SK-N-SH (cell line): ENCODE results near the gene VAPB. TPM values are rescaled to one million over a fixed set of nuclear protein-coding genes. Genes with fewer than 3 reads are reported as not detected.

Experiments used
- CTCF ChIA-PET: fragments of 300-600, 350-600 bp; formaldehyde crosslinking; extraction: SDS; loops from one replicate; lab custom pipeline; 2021; lab: Yijun Ruan, JAX
- POLR2A ChIA-PET: fragments of 350-600 bp; sonication (Branson Sonifier 250); formaldehyde crosslinking; extraction: SDS; loops from one replicate; lab custom pipeline; 2020; ENCODE audit warnings: antibody characterized with exemption, inconsistent platforms; lab: Yijun Ruan, JAX
- DNase-seq: peaks from one replicate; pipeline ENCODE4 v3.0.0; 2012
- H2AFZ ChIP-seq: fragments of 200-600 bp; sonication (generic); 2 replicates; pipeline ENCODE4 v1.8.1; 2016; ENCODE audit warnings: antibody characterized with exemption, mild to moderate bottlenecking, low read depth
- H3F3A ChIP-seq: fragments of 200-600 bp; sonication (generic); replicated peaks from 2 replicates; pipeline ENCODE3; 2016; ENCODE audit warnings: antibody characterized with exemption, mild to moderate bottlenecking; ENCODE audit not compliant: insufficient read depth
- H3K27ac ChIP-seq, 2 experiments: fragments of 200-500 bp in 1 of 2; fragments of 200-600 bp in 1 of 2; sonication (Bioruptor generic) in 1 of 2; sonication (generic), shearing (Covaris generic) in 1 of 2; 2 replicates each; pipeline versions ENCODE4 v1.5.1 to v1.6.1; 2014 to 2016; ENCODE audit warnings: low read depth in 2 of 2, inconsistent platforms in 1 of 2, low read length in 1 of 2, mild to moderate bottlenecking in 1 of 2, mixed read lengths in 1 of 2
- H3K27me3 ChIP-seq: fragments of 200-600 bp; sonication (generic), shearing (Covaris generic); 2 replicates; pipeline ENCODE4 v1.6.1; 2016; ENCODE audit warnings: mixed run types; ENCODE audit not compliant: insufficient read depth
- H3K36me3 ChIP-seq, 2 experiments: fragments of 200-500 bp in 1 of 2; fragments of 200-600 bp in 1 of 2; sonication (Bioruptor generic) in 1 of 2; sonication (generic) in 1 of 2; replicated peaks in 1 of 2; 2 replicates each; pipeline versions ENCODE3 to v1.5.1; 2014 to 2016; ENCODE audit warnings: low read length in 1 of 2, mild to moderate bottlenecking in 1 of 2; ENCODE audit not compliant: insufficient read depth in 2 of 2, control insufficient read depth in 1 of 2
- H3K4me1 ChIP-seq, 2 experiments: fragments of 200-500 bp in 1 of 2; fragments of 200-600 bp in 1 of 2; sonication (Bioruptor generic) in 1 of 2; sonication (generic), shearing (Covaris generic) in 1 of 2; 2 replicates each; pipeline versions ENCODE4 v1.5.1 to v1.6.1; 2014 to 2016; ENCODE audit warnings: low read depth in 1 of 2, low read length in 1 of 2, mixed run types in 1 of 2; ENCODE audit not compliant: insufficient read depth in 2 of 2, control insufficient read depth in 1 of 2
- H3K4me2 ChIP-seq: fragments of 200-600 bp; sonication (generic), shearing (Covaris generic); 2 replicates; pipeline ENCODE4 v1.6.1; 2017; ENCODE audit warnings: mixed run types
- H3K4me3 ChIP-seq, 2 experiments: fragments of 200-500 bp in 1 of 2; fragments of 200-600 bp in 1 of 2; sonication (Bioruptor generic) in 1 of 2; sonication (generic), shearing (Covaris generic) in 1 of 2; 2 replicates each; pipeline versions ENCODE4 v1.5.1 to v1.8.1; 2014 to 2016; ENCODE audit warnings: low read depth in 2 of 2, inconsistent platforms in 1 of 2, low read length in 1 of 2, mild to moderate bottlenecking in 1 of 2, mixed read lengths in 1 of 2, moderate library complexity in 1 of 2
- H3K79me2 ChIP-seq: fragments of 200-600 bp; sonication (generic); 2 replicates; pipeline ENCODE4 v1.8.1; 2017; ENCODE audit warnings: mild to moderate bottlenecking; ENCODE audit not compliant: insufficient read depth
- H3K9ac ChIP-seq: fragments of 200-600 bp; sonication (generic); 2 replicates; pipeline ENCODE4 v1.6.1; 2017; ENCODE audit warnings: mixed run types
- H3K9me2 ChIP-seq: fragments of 200-600 bp; sonication (generic); 2 replicates; pipeline ENCODE4 v1.6.1; 2017; ENCODE audit warnings: mixed run types
- H3K9me3 ChIP-seq: fragments of 200-600 bp; sonication (generic); 2 replicates; pipeline ENCODE4 v1.6.1; 2017; ENCODE audit warnings: mixed run types, mild to moderate bottlenecking, moderate library complexity
- H4K20me1 ChIP-seq: fragments of 200-600 bp; sonication (generic); 2 replicates; pipeline ENCODE4 v1.6.1; 2017; ENCODE audit warnings: mild to moderate bottlenecking, mixed run types; ENCODE audit not compliant: insufficient read depth
- EP300 ChIP-seq, 2 experiments: IDR thresholded peaks; 2 replicates each; pipeline versions ENCODE4 v1.4.0 to v1.6.1; 2012; ENCODE audit warnings: borderline replicate concordance in 1 of 2, low read depth in 1 of 2, low read length in 1 of 2
- EZH2phosphoT487 ChIP-seq: fragments of 200-600 bp; sonication (generic); IDR thresholded peaks from 2 replicates; pipeline ENCODE4 v1.6.1; 2017; ENCODE audit warnings: low read depth, mixed run types, mild to moderate bottlenecking, antibody characterized with exemption, moderate library complexity, borderline replicate concordance
- IRF3 ChIP-seq: fragments of 150-350 bp; IDR thresholded peaks from 2 replicates; pipeline ENCODE4 v1.6.1; 2016; ENCODE audit warnings: mild to moderate bottlenecking, low read depth, low read length
- NRF1 ChIP-seq: IDR thresholded peaks from 2 replicates; pipeline ENCODE4 v1.6.1; 2012; ENCODE audit warnings: low read depth, mild to moderate bottlenecking, low read length
- PBX3 ChIP-seq: IDR thresholded peaks from 2 replicates; pipeline ENCODE4; 2012
- POLR2AphosphoS5 ChIP-seq: IDR thresholded peaks from 2 replicates; pipeline ENCODE4 v1.6.1; 2012; ENCODE audit warnings: low read depth, low read length
- REST ChIP-seq: IDR thresholded peaks from 2 replicates; pipeline ENCODE4 v1.6.1; 2012; ENCODE audit warnings: mild to moderate bottlenecking, low read depth, low read length, moderate library complexity
- RFX5 ChIP-seq: IDR thresholded peaks from 2 replicates; pipeline ENCODE4 v1.6.1; 2012; ENCODE audit warnings: mild to moderate bottlenecking, improper control_type of control experiment, low read length
- SMC3 ChIP-seq: IDR thresholded peaks from 2 replicates; pipeline ENCODE4 v1.6.1; 2012; ENCODE audit warnings: low read depth, low read length, improper control_type of control experiment
- USF1 ChIP-seq: IDR thresholded peaks from 2 replicates; pipeline ENCODE4 v1.4.0; 2012; ENCODE audit warnings: low read depth, borderline replicate concordance
- USF2 ChIP-seq: fragments of 150-350 bp; IDR thresholded peaks from 2 replicates; pipeline ENCODE4 v1.6.1; 2017; ENCODE audit warnings: antibody characterized with exemption, low read length, low read depth, borderline replicate concordance
- ZBTB33 ChIP-seq: IDR thresholded peaks from 2 replicates; pipeline ENCODE4 v1.4.0; 2012; ENCODE audit warnings: low read depth, borderline replicate concordance
- polyA plus RNA-seq, 3 experiments: library from polyadenylated mRNA; depleted of rRNA; stranded (reverse); fragments of >200 nt; gene quantifications; 2 replicates each; pipeline ENCODE4 v1.2.3, GENCODE V29; 2012

VAPB gene
- polyA plus RNA-seq, 1 of the 3 experiments (the other 2 are of a cell fraction) = 16.9 TPM

- Histone ChIP-seq H3K9me2 (no peaks in the 10 kb centered on the region), H3K4me3 (no peak overlapping the region), H3K9me3 (no peaks in the 10 kb centered on the region), H3K9ac (no peak overlapping the region), H3K4me1 (peaks cover 0 to 25% of the 10 kb centered on the region in 2 experiments; a peak in 2 of 4 replicates), H3K27ac (no peak overlapping the region), H2AFZ (no peak overlapping the region), H3K27me3 (no peaks in the 10 kb centered on the region), H3K4me2 (no peak overlapping the region), H4K20me1 (no peaks in the 10 kb centered on the region), H3K79me2 (peaks cover 89% of the 10 kb centered on the region), H3K36me3 (peaks cover 37 to 51% of the 10 kb centered on the region in 2 experiments), H3F3A (peaks cover 2% of the 10 kb centered on the region)
- CTCF ChIA-PET = no interaction called here
- DNase-seq = no peak
- TF ChIP-seq PBX3 (no peak), EZH2phosphoT487 (no peak), POLR2AphosphoS5 (no peak), EP300 (IDR thresholded peaks at IDR 0.05; ENCODE audit: borderline replicate concordance in 1 of 2, low read depth in 1 of 2, low read length in 1 of 2) (no peak), NRF1 (no peak), IRF3 (no peak), RFX5 (no peak), USF2 (no peak), REST (no peak), SMC3 (no peak), ZBTB33 (no peak), USF1 (no peak)
- POLR2A ChIA-PET = interaction anchor here (1.0 kb wide), 1 partner anchor 52 kb away, joined by 4 read pairs; the partner anchor contains the start of gene VAPB
Measured at GRCh38 chr20:58441723-58442122, 52.7 kb downstream of the VAPB start.
